Stimulated activated CD4-positive, alpha-beta T cell treated with anti-CD3 and anti-CD28 coated beads, Interleukin-12 subunit alpha, Interleukin-12 subunit beta, amount 100 ng/mL, for 48 hours (primary cell): Measurements from ENCODE around the gene LALBA.
"Not testable (repeated sequence)": the region's sequence is repeated elsewhere in the genome, so short reads cannot be mapped to it uniquely, and the experiment has no call there.

Experiments used
- DNase-seq, 3 donors: peaks; one replicate each; pipeline ENCODE4 v3.0.0-alpha.2; 2020; ENCODE audit warnings: low read depth in 2 of 3, low spot score in 1 of 3

The LALBA gene

GRCh38 chr12:48532601-48533000 lies 37.2 kb downstream of the LALBA start:
- DNase-seq: no peak

GRCh38 chr12:48527891-48528670 lies 41.8 kb downstream of the LALBA start:
- DNase-seq: no peak

GRCh38 chr12:48525332-48525731 lies 44.5 kb downstream of the LALBA start, which contains the start of gene OR8S1:
OR8S1 (plus strand) TSS chr12:48525632; CDS start chr12:48525632, 0 bp downstream.
- no peak for DNase-seq

- not testable (repeated sequence) for DNase-seq
These were observed 49.5 kb downstream of the LALBA start for GRCh38 chr12:48520381-48520780.
